Astrocyte of the cerebellum (primary cell): ENCODE results near the gene S100A4.

Source experiments
- DNase-seq: peaks from one replicate; pipeline ENCODE4 v3.0.0-alpha.2; 2011; ENCODE audit warnings: low read depth
- H3K4me3 ChIP-seq: 2 replicates; pipeline ENCODE4 v1.5.1; 2011; ENCODE audit warnings: mild to moderate bottlenecking, low read depth, low read length, moderate library complexity
- CTCF ChIP-seq: IDR thresholded peaks from 2 replicates; pipeline ENCODE4 v1.5.1; 2012; ENCODE audit warnings: low read length, low read depth, moderate library complexity, mild to moderate bottlenecking; ENCODE audit errors: missing control alignments
- in situ Hi-C: cut with HindIII; loops from 2 replicates; pipeline ENCODE4 v1.10.0; 2017; ENCODE audit warnings: low sequenced_read_pairs

The S100A4 gene

GRCh38 chr1:153547560-153548551, 2.2 kb upstream of the S100A4 start:
- in situ Hi-C loops = no loop called here
- no peak for TF ChIP-seq CTCF
- H3K4me3 ChIP-seq = no peak overlapping the region
- no peak for DNase-seq

- no peak for TF ChIP-seq CTCF
- DNase-seq = no peak
- in situ Hi-C loops = no loop called here
- H3K4me3 ChIP-seq = no peak overlapping the region
These were observed 1.4 kb upstream of the S100A4 start for GRCh38 chr1:153546796-153547559.

- H3K4me3 ChIP-seq = no peak overlapping the region
- no peak for DNase-seq
- no peak for TF ChIP-seq CTCF
- in situ Hi-C loops = no loop called here
These were observed 765 bp upstream of the S100A4 start for GRCh38 chr1:153546371-153546770.

GRCh38 chr1:153544453-153545066, 1.0 kb downstream of the S100A4 start:
- no peak for TF ChIP-seq CTCF
- H3K4me3 ChIP-seq = no peak overlapping the region
- no peak for DNase-seq
- in situ Hi-C loops = no loop called here

- in situ Hi-C loops = no loop called here
- TF ChIP-seq CTCF = no peak
- no peak for DNase-seq
- no peak overlapping the region for H3K4me3 ChIP-seq
These were observed 1.9 kb downstream of the S100A4 start for GRCh38 chr1:153543736-153544135.
